ENCODE data around the gene SLC39A11.

Gene SLC39A11

GRCh38 chr17:73126716-73127473, 34.4 kb upstream of the SLC39A11 start:
- Mint-ChIP-seq H3K4me3 (no peak overlapping the region), H3K27me3 (ENCODE audit: low read depth, poor library complexity) (peaks cover 10% of the 10 kb centered on the region), H3K36me3 (ENCODE audit: low read depth) (no peaks in the 10 kb centered on the region), H3K9me3 (no peaks in the 10 kb centered on the region), H3K4me1 (peaks cover 11% of the 10 kb centered on the region), H3K27ac (no peak overlapping the region)
- DNase-seq = no peak
- no peak for TF ChIP-seq CTCF (IDR thresholded peaks at IDR 0.05)

- no peaks in the 10 kb centered on the region for H3K36me3 Mint-ChIP-seq (ENCODE audit: low read depth)
- H3K4me1 Mint-ChIP-seq = peaks cover 6% of the 10 kb centered on the region
- no peak overlapping the region for H3K4me3 Mint-ChIP-seq
- H3K27me3 Mint-ChIP-seq (ENCODE audit: low read depth, poor library complexity) = peaks cover 7% of the 10 kb centered on the region
- H3K27ac Mint-ChIP-seq = no peak overlapping the region
- no peaks in the 10 kb centered on the region for H3K9me3 Mint-ChIP-seq
- no peak for TF ChIP-seq CTCF (IDR thresholded peaks at IDR 0.05)
- no peak for DNase-seq
Observed at GRCh38 chr17:73123606-73124320, 31.3 kb upstream of the SLC39A11 start.

GRCh38 chr17:73122953-73123605, 30.6 kb upstream of the SLC39A11 start:
- Mint-ChIP-seq H3K27ac (no peak overlapping the region), H3K36me3 (ENCODE audit: low read depth) (no peaks in the 10 kb centered on the region), H3K27me3 (ENCODE audit: low read depth, poor library complexity) (peaks cover 7% of the 10 kb centered on the region), H3K4me1 (peaks cover 11% of the 10 kb centered on the region), H3K9me3 (no peaks in the 10 kb centered on the region), H3K4me3 (no peak overlapping the region)
- DNase-seq = no peak
- no peak for TF ChIP-seq CTCF (IDR thresholded peaks at IDR 0.05)

GRCh38 chr17:73121506-73121905, 29.0 kb upstream of the SLC39A11 start:
- TF ChIP-seq CTCF (IDR thresholded peaks at IDR 0.05) = no peak
- no peak for DNase-seq
- Mint-ChIP-seq H3K27ac (no peak overlapping the region), H3K9me3 (no peaks in the 10 kb centered on the region), H3K36me3 (ENCODE audit: low read depth) (no peaks in the 10 kb centered on the region), H3K27me3 (ENCODE audit: low read depth, poor library complexity) (peaks cover 7% of the 10 kb centered on the region), H3K4me3 (no peak overlapping the region), H3K4me1 (peaks cover 12% of the 10 kb centered on the region)

- Mint-ChIP-seq H3K9me3 (no peaks in the 10 kb centered on the region), H3K36me3 (ENCODE audit: low read depth) (no peaks in the 10 kb centered on the region), H3K4me1 (peaks cover 12% of the 10 kb centered on the region), H3K27ac (no peak overlapping the region), H3K4me3 (no peak overlapping the region), H3K27me3 (ENCODE audit: low read depth, poor library complexity) (peaks cover 3% of the 10 kb centered on the region)
- no peak for TF ChIP-seq CTCF (IDR thresholded peaks at IDR 0.05)
- no peak for DNase-seq
Observed at GRCh38 chr17:73119631-73120030, 27.1 kb upstream of the SLC39A11 start.
